Trophoblast cell (in vitro differentiated cells and primary cell): ENCODE data around the gene TIMP3. TPM values are rescaled to one million over a fixed set of nuclear protein-coding genes. Genes with fewer than 3 reads are reported as not detected.
A peak's percentile ranks its signal among the peaks of the same experiment; 100 is the strongest.

ENCODE experiments used
- DNase-seq, 2 donors: peaks; one replicate each; pipeline ENCODE4 v3.0.0-alpha.2; 2016
- H2AFZ ChIP-seq: 2 replicates; pipeline ENCODE4 v1.6.1; 2013; ENCODE audit warnings: low read length, moderate library complexity, mild to moderate bottlenecking; ENCODE audit not compliant: insufficient read depth, poor library complexity
- H2AK5ac ChIP-seq: 2 replicates; pipeline ENCODE4 v1.6.1; 2013; ENCODE audit warnings: mild to moderate bottlenecking, low read length
- H2BK120ac ChIP-seq: 2 replicates; pipeline ENCODE4 v1.6.1; 2013; ENCODE audit warnings: low read length, mild to moderate bottlenecking, moderate library complexity; ENCODE audit not compliant: insufficient read depth, poor library complexity
- H2BK12ac ChIP-seq: 2 replicates; pipeline ENCODE4 v1.6.1; 2013; ENCODE audit warnings: mild to moderate bottlenecking, low read length, moderate library complexity
- H2BK5ac ChIP-seq: 2 replicates; pipeline ENCODE4 v1.6.1; 2013; ENCODE audit warnings: low read length, low read depth, moderate library complexity, mild to moderate bottlenecking; ENCODE audit not compliant: poor library complexity
- H3K14ac ChIP-seq: 2 replicates; pipeline ENCODE4 v1.6.1; 2013; ENCODE audit warnings: mild to moderate bottlenecking, low read length
- H3K18ac ChIP-seq: 2 replicates; pipeline ENCODE4 v1.6.1; 2013; ENCODE audit warnings: mild to moderate bottlenecking, low read length
- H3K23ac ChIP-seq: 2 replicates; pipeline ENCODE4 v1.6.1; 2013; ENCODE audit warnings: low read length
- H3K27ac ChIP-seq: 2 replicates; pipeline ENCODE4 v1.5.1; 2013; ENCODE audit warnings: low read depth, mild to moderate bottlenecking, inconsistent platforms, low read length, moderate library complexity
- H3K27me3 ChIP-seq: 2 replicates; pipeline ENCODE4 v1.6.1; 2013; ENCODE audit warnings: inconsistent platforms, mild to moderate bottlenecking, low read length, moderate library complexity; ENCODE audit not compliant: insufficient read depth
- H3K36me3 ChIP-seq, 2 experiments: 1 replicate in 1 of 2; 2 replicates in 1 of 2; pipeline ENCODE4 v1.6.1; 2013; ENCODE audit warnings: low read length in 2 of 2, mild to moderate bottlenecking in 2 of 2, moderate library complexity in 1 of 2; ENCODE audit not compliant: insufficient read depth in 2 of 2, control insufficient read depth in 1 of 2
- H3K4ac ChIP-seq: 2 replicates; pipeline ENCODE4 v1.6.1; 2013; ENCODE audit warnings: low read depth, mild to moderate bottlenecking, low read length, moderate library complexity
- H3K4me1 ChIP-seq, 2 experiments: 1 replicate in 1 of 2; 2 replicates in 1 of 2; pipeline ENCODE4 v1.6.1; 2013; ENCODE audit warnings: low read length in 2 of 2, mild to moderate bottlenecking in 2 of 2, moderate library complexity in 1 of 2; ENCODE audit not compliant: insufficient read depth in 2 of 2, control insufficient read depth in 1 of 2
- H3K4me2 ChIP-seq: 2 replicates; pipeline ENCODE4 v1.6.1; 2013; ENCODE audit warnings: inconsistent platforms, mild to moderate bottlenecking, low read length, moderate library complexity
- H3K4me3 ChIP-seq: 2 replicates; pipeline ENCODE4 v1.5.1; 2013; ENCODE audit warnings: mild to moderate bottlenecking, low read depth, low read length, inconsistent platforms
- H3K79me1 ChIP-seq: one replicate; pipeline ENCODE4 v1.6.1; 2013; ENCODE audit warnings: low read length
- H3K79me2 ChIP-seq: 2 replicates; pipeline ENCODE4 v1.6.1; 2013; ENCODE audit warnings: low read length, mild to moderate bottlenecking; ENCODE audit not compliant: control insufficient read depth, insufficient read depth, poor library complexity
- H3K9ac ChIP-seq: 2 replicates; pipeline ENCODE4 v1.6.1; 2013; ENCODE audit warnings: mild to moderate bottlenecking, low read length
- H3K9me3 ChIP-seq: 2 replicates; pipeline ENCODE4 v1.6.1; 2013; ENCODE audit warnings: low read depth, mild to moderate bottlenecking, control low read depth, inconsistent platforms, low read length; ENCODE audit not compliant: insufficient read depth
- H4K12ac ChIP-seq: 2 replicates; pipeline ENCODE4 v1.6.1; 2013; ENCODE audit warnings: low read depth, mild to moderate bottlenecking, low read length, moderate library complexity
- H4K8ac ChIP-seq: 2 replicates; pipeline ENCODE4 v1.6.1; 2013; ENCODE audit warnings: low read depth, mild to moderate bottlenecking, low read length, moderate library complexity
- H4K91ac ChIP-seq: one replicate; pipeline ENCODE4 v1.6.1; 2013; ENCODE audit warnings: low read depth, mild to moderate bottlenecking, low read length, moderate library complexity
- WGBS: extraction: QIAGEN DNeasy Blood & Tissue Kit; methylation state at CpG from one replicate; pipeline ENCODE4 v1.1.7; 2013; ENCODE audit warnings: missing lambda C conversion rate; ENCODE audit not compliant: insufficient read length, insufficient coverage; ENCODE audit errors: extremely low coverage; 5-methylcytosine and 5-hydroxymethylcytosine counted together
- polyA plus RNA-seq: library from polyadenylated mRNA; stranded (reverse); fragments of 200-250 nt; gene quantifications from 2 replicates; pipeline ENCODE4 v1.2.3, GENCODE V29; 2013

Gene TIMP3
- 973 and 1,084 TPM in 2 replicates for polyA plus RNA-seq

- H3K4ac ChIP-seq = peak within 1 kb of the TSS; percentile 87
- H3K4me1 ChIP-seq = peaks cover 16 to 30% of the 10 kb centered on the region in 2 experiments
- peak within 1 kb of the TSS; percentile 93 for H3K9ac ChIP-seq
- peak within 1 kb of the TSS; percentile 89 for H3K4me3 ChIP-seq
- peak within 1 kb of the TSS; percentile 73 for H3K4me2 ChIP-seq
- H3K79me2 ChIP-seq = peaks cover 21% of the 10 kb centered on the region
- peak within 1 kb of the TSS; percentile 61 for H2AFZ ChIP-seq
- no peak within 1 kb of the TSS for H3K23ac ChIP-seq
- H4K12ac ChIP-seq = no peak within 1 kb of the TSS
- peak within 1 kb of the TSS; percentile 80 for H3K18ac ChIP-seq
- H4K91ac ChIP-seq = peak within 1 kb of the TSS; percentile 58
- peak within 1 kb of the TSS; percentile 20 for H2BK12ac ChIP-seq
- H3K36me3 ChIP-seq = peaks cover 20 to 30% of the 10 kb centered on the region in 2 experiments
- peak within 1 kb of the TSS; percentile 32 for H3K27ac ChIP-seq
- H3K9me3 ChIP-seq = peaks cover 2% of the 10 kb centered on the region
- DNase-seq = peak in 1 of 2 donors; percentile 65
- H2BK5ac ChIP-seq = peak within 1 kb of the TSS; percentile 17
- H3K79me1 ChIP-seq = peaks cover 21% of the 10 kb centered on the region
- WGBS = no CpG with 5 or more reads among the region's 72 CpGs
- H2BK120ac ChIP-seq = peak within 1 kb of the TSS; percentile 22
- peak within 1 kb of the TSS; percentile 2 for H2AK5ac ChIP-seq
- H3K27me3 ChIP-seq = no peaks in the 10 kb centered on the region
- H3K14ac ChIP-seq = peak within 1 kb of the TSS; percentile 80
- H4K8ac ChIP-seq = peak within 1 kb of the TSS; percentile 55
Observed at GRCh38 chr22:32801537-32802236, at the start of gene TIMP3. Gene TIMP3, plus strand, starts transcription at chr22:32801705. Its CDS starts 297 bp downstream, at chr22:32802002.

- H3K79me1 ChIP-seq = peaks cover 28% of the 10 kb centered on the region
- no peak overlapping the region for H3K4me3 ChIP-seq
- no peak overlapping the region for H3K18ac ChIP-seq
- H2BK5ac ChIP-seq = no peak overlapping the region
- no peak overlapping the region for H3K27ac ChIP-seq
- H3K14ac ChIP-seq = no peak overlapping the region
- no peak for DNase-seq
- H3K4me2 ChIP-seq = no peak overlapping the region
- H2BK12ac ChIP-seq = no peak overlapping the region
- H4K91ac ChIP-seq = peak overlapping the region; percentile 78
- no peak overlapping the region for H2AFZ ChIP-seq
- H3K4ac ChIP-seq = no peak overlapping the region
- H3K79me2 ChIP-seq = no peaks in the 10 kb centered on the region
- no peaks in the 10 kb centered on the region for H3K9me3 ChIP-seq
- peaks cover 30 to 31% of the 10 kb centered on the region in 2 experiments for H3K4me1 ChIP-seq
- H3K23ac ChIP-seq = no peak overlapping the region
- H2AK5ac ChIP-seq = no peak overlapping the region
- H2BK120ac ChIP-seq = no peak overlapping the region
- H4K12ac ChIP-seq = no peak overlapping the region
- no peaks in the 10 kb centered on the region for H3K36me3 ChIP-seq
- H3K27me3 ChIP-seq = no peaks in the 10 kb centered on the region
- WGBS = no CpG with 5 or more reads among the region's 9 CpGs
- H4K8ac ChIP-seq = no peak overlapping the region
- H3K9ac ChIP-seq = no peak overlapping the region
Observed at GRCh38 chr22:32752326-32752725, 49.2 kb upstream of the TIMP3 start.

- H3K14ac ChIP-seq = peak overlapping the region; percentile 63
- H3K36me3 ChIP-seq = no peaks in the 10 kb centered on the region
- no peak overlapping the region for H4K12ac ChIP-seq
- no peak overlapping the region for H2AFZ ChIP-seq
- WGBS = no CpG with 5 or more reads among the region's 11 CpGs
- no peaks in the 10 kb centered on the region for H3K79me2 ChIP-seq
- no peak overlapping the region for H3K4me3 ChIP-seq
- no peaks in the 10 kb centered on the region for H3K9me3 ChIP-seq
- H2BK5ac ChIP-seq = peak overlapping the region; percentile 34
- no peak overlapping the region for H3K9ac ChIP-seq
- H4K8ac ChIP-seq = peak overlapping the region; percentile 34
- DNase-seq = no peak
- peak overlapping the region; percentile 74 for H2BK120ac ChIP-seq
- peaks cover 26 to 31% of the 10 kb centered on the region in 2 experiments for H3K4me1 ChIP-seq
- H3K27ac ChIP-seq = no peak overlapping the region
- H2AK5ac ChIP-seq = peak overlapping the region; percentile 71
- peak overlapping the region; percentile 49 for H3K4ac ChIP-seq
- H3K18ac ChIP-seq = peak overlapping the region; percentile 42
- no peak overlapping the region for H3K23ac ChIP-seq
- no peaks in the 10 kb centered on the region for H3K27me3 ChIP-seq
- H2BK12ac ChIP-seq = peak overlapping the region; percentile 67
- H3K79me1 ChIP-seq = peaks cover 22% of the 10 kb centered on the region
- H3K4me2 ChIP-seq = no peak overlapping the region
- H4K91ac ChIP-seq = peak overlapping the region; percentile 78
Observed at GRCh38 chr22:32752816-32753520, 48.5 kb upstream of the TIMP3 start.

- no peak overlapping the region for H3K27ac ChIP-seq
- H3K79me2 ChIP-seq = no peaks in the 10 kb centered on the region
- H3K4me1 ChIP-seq = peaks cover 26 to 31% of the 10 kb centered on the region in 2 experiments
- H3K14ac ChIP-seq = no peak overlapping the region
- no peaks in the 10 kb centered on the region for H3K36me3 ChIP-seq
- no CpG with 5 or more reads among the region's 6 CpGs for WGBS
- no peak overlapping the region for H3K4me3 ChIP-seq
- H4K91ac ChIP-seq = peak overlapping the region; percentile 78
- H3K9ac ChIP-seq = no peak overlapping the region
- no peaks in the 10 kb centered on the region for H3K27me3 ChIP-seq
- no peak overlapping the region for H3K23ac ChIP-seq
- no peak overlapping the region for H4K12ac ChIP-seq
- DNase-seq = no peak
- H2AFZ ChIP-seq = no peak overlapping the region
- peak overlapping the region; percentile 33 for H2BK12ac ChIP-seq
- peak overlapping the region; percentile 64 for H2AK5ac ChIP-seq
- no peak overlapping the region for H3K4ac ChIP-seq
- no peak overlapping the region for H3K4me2 ChIP-seq
- peaks cover 22% of the 10 kb centered on the region for H3K79me1 ChIP-seq
- no peak overlapping the region for H2BK5ac ChIP-seq
- H3K18ac ChIP-seq = no peak overlapping the region
- H2BK120ac ChIP-seq = peak overlapping the region; percentile 74
- H3K9me3 ChIP-seq = no peaks in the 10 kb centered on the region
- H4K8ac ChIP-seq = no peak overlapping the region
Observed at GRCh38 chr22:32753591-32753990, 47.9 kb upstream of the TIMP3 start.
